ENCODE data around the gene FPR3. TPM values are rescaled to one million over a fixed set of nuclear protein-coding genes. Genes with fewer than 3 reads are reported as not detected.

Gene FPR3
- total and polyA plus RNA-seq, 10 of the 15 experiments (the other 5 are each of a cell fraction or from before 2014, with no cell fraction given), result not detected

GRCh38 chr19:51754770-51755169 is 40.2 kb upstream of the FPR3 start:
- ChIA-PET SMC1A (ENCODE audit: uncharacterized antibody, unreplicated experiment) (no interaction called here), POLR2A (no interaction called here), RAD21 (ENCODE audit: unreplicated experiment) (no interaction called here), CTCF (no interaction called here)
- Histone ChIP-seq H3K79me2 (ENCODE audit: control insufficient read depth, insufficient read depth, low read length) (no peaks in the 10 kb centered on the region), H3K27me3 (replicated peaks in 1 of 2; ENCODE audit: control insufficient read depth in 2 of 2, insufficient read depth in 2 of 2, low read length in 1 of 2) (no peaks in the 10 kb centered on the region), H3K9me3 (replicated peaks; ENCODE audit: control insufficient read depth, insufficient read depth, low read length) (no peaks in the 10 kb centered on the region; the same call in 2 of the 3 replicates), H3K4me2 (ENCODE audit: control insufficient read depth, insufficient read depth) (no peak overlapping the region), H3K4me1 (ENCODE audit: control insufficient read depth, insufficient read depth, low read length) (no peaks in the 10 kb centered on the region), H4K20me1 (ENCODE audit: control insufficient read depth, insufficient read depth) (no peaks in the 10 kb centered on the region), H2AFZ (ENCODE audit: control insufficient read depth, low read depth, low read length) (no peak overlapping the region), H3K27ac (ENCODE audit: control insufficient read depth, insufficient read depth) (no peak overlapping the region), H3K9ac (ENCODE audit: control insufficient read depth, insufficient read depth, low read length) (no peak overlapping the region), H3K4me3 (no peak overlapping the region), H3K36me3 (ENCODE audit: control insufficient read depth in 2 of 2, insufficient read depth in 2 of 2, low read length in 1 of 2) (no peaks in the 10 kb centered on the region)
- intact Hi-C loops (cut with micrococcal nuclease; ENCODE audit: unreplicated experiment) (no loop called here), in situ Hi-C loops (cut with MboI) (no loop called here)
- whole genome bisulfite sequencing (ENCODE audit: insufficient coverage, insufficient replicate concordance, low lambda C conversion rate, missing lambda C conversion rate), result 57% methylated on average over 4 of the region's 4 CpGs
- no peak for FAIRE-seq
- ATAC-seq, result no peak
- no TSS peak for BruUV-seq (replicated peaks)
- DNase-seq (ENCODE audit: low read depth, low spot score), result no peak
- TF ChIP-seq HCFC1 (IDR thresholded peaks at IDR 0.05; ENCODE audit: low read length), result no peak
- TF ChIP-seq, protein P1, sequence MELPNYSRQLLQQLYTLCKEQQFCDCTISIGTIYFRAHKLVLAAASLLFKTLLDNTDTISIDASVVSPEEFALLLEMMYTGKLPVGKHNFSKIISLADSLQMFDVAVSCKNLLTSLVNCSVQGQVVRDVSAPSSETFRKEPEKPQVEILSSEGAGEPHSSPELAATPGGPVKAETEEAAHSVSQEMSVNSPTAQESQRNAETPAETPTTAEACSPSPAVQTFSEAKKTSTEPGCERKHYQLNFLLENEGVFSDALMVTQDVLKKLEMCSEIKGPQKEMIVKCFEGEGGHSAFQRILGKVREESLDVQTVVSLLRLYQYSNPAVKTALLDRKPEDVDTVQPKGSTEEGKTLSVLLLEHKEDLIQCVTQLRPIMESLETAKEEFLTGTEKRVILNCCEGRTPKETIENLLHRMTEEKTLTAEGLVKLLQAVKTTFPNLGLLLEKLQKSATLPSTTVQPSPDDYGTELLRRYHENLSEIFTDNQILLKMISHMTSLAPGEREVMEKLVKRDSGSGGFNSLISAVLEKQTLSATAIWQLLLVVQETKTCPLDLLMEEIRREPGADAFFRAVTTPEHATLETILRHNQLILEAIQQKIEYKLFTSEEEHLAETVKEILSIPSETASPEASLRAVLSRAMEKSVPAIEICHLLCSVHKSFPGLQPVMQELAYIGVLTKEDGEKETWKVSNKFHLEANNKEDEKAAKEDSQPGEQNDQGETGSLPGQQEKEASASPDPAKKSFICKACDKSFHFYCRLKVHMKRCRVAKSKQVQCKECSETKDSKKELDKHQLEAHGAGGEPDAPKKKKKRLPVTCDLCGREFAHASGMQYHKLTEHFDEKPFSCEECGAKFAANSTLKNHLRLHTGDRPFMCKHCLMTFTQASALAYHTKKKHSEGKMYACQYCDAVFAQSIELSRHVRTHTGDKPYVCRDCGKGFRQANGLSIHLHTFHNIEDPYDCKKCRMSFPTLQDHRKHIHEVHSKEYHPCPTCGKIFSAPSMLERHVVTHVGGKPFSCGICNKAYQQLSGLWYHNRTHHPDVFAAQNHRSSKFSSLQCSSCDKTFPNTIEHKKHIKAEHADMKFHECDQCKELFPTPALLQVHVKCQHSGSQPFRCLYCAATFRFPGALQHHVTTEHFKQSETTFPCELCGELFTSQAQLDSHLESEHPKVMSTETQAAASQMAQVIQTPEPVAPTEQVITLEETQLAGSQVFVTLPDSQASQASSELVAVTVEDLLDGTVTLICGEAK (IDR thresholded peaks at IDR 0.05; ENCODE audit: borderline replicate concordance), result 0 out of 2 replicates have a peak, but pooled peaks have one; percentile 19

DNA sequence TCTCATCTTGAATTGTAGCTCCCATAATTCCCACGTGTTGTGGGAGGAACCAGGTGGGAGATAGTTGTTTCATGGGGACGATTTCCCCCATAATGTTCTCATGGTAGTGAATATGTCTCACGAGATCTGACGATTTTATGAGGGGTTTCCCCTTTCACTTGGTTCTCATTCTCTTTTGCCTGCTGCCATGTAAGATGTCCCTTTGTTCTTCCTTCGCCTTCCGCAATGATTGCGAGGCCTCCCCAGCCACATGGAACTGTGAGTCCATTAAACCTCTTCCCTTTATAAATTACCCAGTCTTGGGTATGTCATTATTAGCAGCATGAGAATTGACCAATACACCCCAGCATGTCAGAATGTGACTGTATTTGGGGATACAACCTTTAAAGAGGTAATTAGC is 39.4 kb upstream of the FPR3 start:
- no TSS peak for BruUV-seq (replicated peaks)
- CTCF ChIA-PET, result no interaction called here
- 58% methylated on average over 7 of the region's 7 CpGs for WGBS (ENCODE audit: insufficient coverage, insufficient replicate concordance, low lambda C conversion rate, missing lambda C conversion rate)
- TF ChIP-seq MEF2A (IDR thresholded peaks at IDR 0.05; ENCODE audit: insufficient read depth, low read depth, low read length) (no peak), POLR2AphosphoS5 (IDR thresholded peaks at IDR 0.05; ENCODE audit: low read length) (no peak), KAT2A (conservative IDR thresholded peaks at IDR 0.05; ENCODE audit: control insufficient read depth, low read depth, low read length) (no peak), GABPA (IDR thresholded peaks at IDR 0.05; ENCODE audit: low read depth) (no peak), EZH2 (IDR thresholded peaks at IDR 0.05; ENCODE audit: borderline replicate concordance, control insufficient read depth, low read depth, low read length) (no peak), YBX1 (IDR thresholded peaks at IDR 0.05) (no peak), BRCA1 (IDR thresholded peaks at IDR 0.05; ENCODE audit: low read depth, low read length) (no peak), ZNF384 (IDR thresholded peaks at IDR 0.05; ENCODE audit: borderline replicate concordance, low read depth, low read length) (no peak)
- TF ChIP-seq, protein P1 (IDR thresholded peaks at IDR 0.05; ENCODE audit: borderline replicate concordance), result no peak

More for the DNA sequence above, 39.4 kb upstream of the FPR3 start:
- ATAC-seq (no peak), DNase-seq (ENCODE audit: low read depth, low spot score) (no peak), FAIRE-seq (no peak)
- ChIA-PET SMC1A (ENCODE audit: uncharacterized antibody, unreplicated experiment) (no interaction called here), RAD21 (ENCODE audit: unreplicated experiment) (no interaction called here), POLR2A (no interaction called here)
- Histone ChIP-seq H3K4me3 (no peak overlapping the region), H3K4me2 (ENCODE audit: control insufficient read depth, insufficient read depth) (no peak overlapping the region), H2AFZ (ENCODE audit: control insufficient read depth, low read depth, low read length) (no peak overlapping the region), H3K9ac (ENCODE audit: control insufficient read depth, insufficient read depth, low read length) (no peak overlapping the region), H3K9me3 (replicated peaks; ENCODE audit: control insufficient read depth, insufficient read depth, low read length) (no peaks in the 10 kb centered on the region; the same call in 2 of the 3 replicates), H3K27ac (ENCODE audit: control insufficient read depth, insufficient read depth) (no peak overlapping the region), H3K4me1 (ENCODE audit: control insufficient read depth, insufficient read depth, low read length) (no peaks in the 10 kb centered on the region), H4K20me1 (ENCODE audit: control insufficient read depth, insufficient read depth) (no peaks in the 10 kb centered on the region), H3K36me3 (ENCODE audit: control insufficient read depth in 2 of 2, insufficient read depth in 2 of 2, low read length in 1 of 2) (no peaks in the 10 kb centered on the region), H3K27me3 (replicated peaks in 1 of 2; ENCODE audit: control insufficient read depth in 2 of 2, insufficient read depth in 2 of 2, low read length in 1 of 2) (no peaks in the 10 kb centered on the region), H3K79me2 (ENCODE audit: control insufficient read depth, insufficient read depth, low read length) (no peaks in the 10 kb centered on the region)
- intact Hi-C loops (cut with micrococcal nuclease; ENCODE audit: unreplicated experiment) (no loop called here), in situ Hi-C loops (cut with MboI) (no loop called here)
